ENCODE data around the gene HSPD1.

HSPD1 gene

GRCh38 chr2:197499594-197500502, at the start of gene HSPD1, which contains the start of gene HSPE1:
HSPD1 (minus strand) TSS chr2:197499840; CDS start chr2:197498848, 992 bp downstream.
HSPE1 (plus strand) TSS chr2:197500379; CDS start chr2:197500437, 58 bp downstream.
- peak; percentile 80 for TF ChIP-seq MAX (IDR thresholded peaks at IDR 0.05; ENCODE audit: low read depth, low read length)
- peak; percentile 87 for TF ChIP-seq MYC (IDR thresholded peaks at IDR 0.05; ENCODE audit: low read depth, low read length)
- peak; percentile 95 for TF ChIP-seq POLR2A (IDR thresholded peaks at IDR 0.05; ENCODE audit: extremely low read depth, insufficient read length)
- no peak for TF ChIP-seq CTCF (IDR thresholded peaks at IDR 0.05; ENCODE audit: low read depth, low read length)
- peak; percentile 100 for DNase-seq (ENCODE audit: low read depth)
- peak within 1 kb of the TSS; percentile 99 for H3K4me3 ChIP-seq (ENCODE audit: low read depth, low read length)

GRCh38 chr2:197548582-197548981, 48.9 kb upstream of the HSPD1 start:
- TF ChIP-seq MYC (IDR thresholded peaks at IDR 0.05; ENCODE audit: low read depth, low read length) (no peak), MAX (IDR thresholded peaks at IDR 0.05; ENCODE audit: low read depth, low read length) (no peak), CTCF (IDR thresholded peaks at IDR 0.05; ENCODE audit: low read depth, low read length) (no peak), POLR2A (IDR thresholded peaks at IDR 0.05; ENCODE audit: extremely low read depth, insufficient read length) (no peak)

GRCh38 chr2:197547163-197547900, 47.7 kb upstream of the HSPD1 start:
- DNase-seq (ENCODE audit: low read depth), result no peak
- no peak overlapping the region for H3K4me3 ChIP-seq (ENCODE audit: low read depth, low read length)
- no peak for TF ChIP-seq MYC (IDR thresholded peaks at IDR 0.05; ENCODE audit: low read depth, low read length)
- TF ChIP-seq MAX (IDR thresholded peaks at IDR 0.05; ENCODE audit: low read depth, low read length), result no peak
- no peak for TF ChIP-seq CTCF (IDR thresholded peaks at IDR 0.05; ENCODE audit: low read depth, low read length)
- no peak for TF ChIP-seq POLR2A (IDR thresholded peaks at IDR 0.05; ENCODE audit: extremely low read depth, insufficient read length)

More at GRCh38 chr2:197548582-197548981, 48.9 kb upstream of the HSPD1 start:
- no peak overlapping the region for H3K4me3 ChIP-seq (ENCODE audit: low read depth, low read length)
- no peak for DNase-seq (ENCODE audit: low read depth)

- TF ChIP-seq POLR2A (IDR thresholded peaks at IDR 0.05; ENCODE audit: extremely low read depth, insufficient read length) (no peak), MYC (IDR thresholded peaks at IDR 0.05; ENCODE audit: low read depth, low read length) (no peak), CTCF (IDR thresholded peaks at IDR 0.05; ENCODE audit: low read depth, low read length) (no peak), MAX (IDR thresholded peaks at IDR 0.05; ENCODE audit: low read depth, low read length) (no peak)
- DNase-seq (ENCODE audit: low read depth), result no peak
- H3K4me3 ChIP-seq (ENCODE audit: low read depth, low read length), result no peak overlapping the region
Measured at GRCh38 chr2:197543206-197543605, 43.6 kb upstream of the HSPD1 start.

- no peak overlapping the region for H3K4me3 ChIP-seq (ENCODE audit: low read depth, low read length)
- TF ChIP-seq POLR2A (IDR thresholded peaks at IDR 0.05; ENCODE audit: extremely low read depth, insufficient read length) (no peak), CTCF (IDR thresholded peaks at IDR 0.05; ENCODE audit: low read depth, low read length) (no peak), MYC (IDR thresholded peaks at IDR 0.05; ENCODE audit: low read depth, low read length) (no peak), MAX (IDR thresholded peaks at IDR 0.05; ENCODE audit: low read depth, low read length) (no peak)
- DNase-seq (ENCODE audit: low read depth), result no peak
Measured at GRCh38 chr2:197539734-197540133, 40.1 kb upstream of the HSPD1 start.
